CD8-positive, alpha-beta memory T cell (primary cell): Measurements from ENCODE around the gene PARP12. TPM values are rescaled to one million over a fixed set of nuclear protein-coding genes. Genes with fewer than 3 reads are reported as not detected.

Experiments
- CTCF ChIA-PET: fragments of 350-600 bp; sonication (Branson Sonifier 250); formaldehyde crosslinking; loops from one replicate; lab custom pipeline; 2021; ENCODE audit warnings: antibody characterized with exemption; lab: Charles Lee
- POLR2A ChIA-PET: fragments of 350-600 bp; sonication (Branson Sonifier 250); formaldehyde crosslinking; loops from one replicate; lab custom pipeline; 2021; ENCODE audit warnings: antibody characterized with exemption; lab: Charles Lee
- DNase-seq, 5 donors: peaks; one replicate each; pipeline versions ENCODE4 v3.0.0 to v3.0.0-alpha.2; 2020 to 2022; ENCODE audit warnings: mixed read lengths in 1 of 5
- H3K27ac ChIP-seq: one replicate; pipeline ENCODE4 v1.7.0; 2013; ENCODE audit warnings: low read depth, mild to moderate bottlenecking, low read length, moderate library complexity
- H3K27me3 ChIP-seq: 2 replicates; pipeline ENCODE4 v1.7.0; 2013; ENCODE audit warnings: low read length, mild to moderate bottlenecking; ENCODE audit not compliant: insufficient read depth, poor library complexity, severe bottlenecking
- H3K36me3 ChIP-seq: 2 replicates; pipeline ENCODE4 v1.7.0; 2013; ENCODE audit warnings: mild to moderate bottlenecking, low read length, moderate library complexity; ENCODE audit not compliant: insufficient read depth
- H3K4me1 ChIP-seq: 2 replicates; pipeline ENCODE4 v1.7.0; 2013; ENCODE audit warnings: mild to moderate bottlenecking, low read length, moderate library complexity; ENCODE audit not compliant: insufficient read depth
- H3K4me3 ChIP-seq: 2 replicates; pipeline ENCODE4 v1.7.0; 2013; ENCODE audit warnings: mild to moderate bottlenecking, low read length
- H3K9me3 ChIP-seq: 2 replicates; pipeline ENCODE4 v1.7.0; 2013; ENCODE audit warnings: mild to moderate bottlenecking, low read length
- H3K27ac Mint-ChIP-seq, 8 donors: one replicate each; pipeline ENCODE4 v1.8.0; 2020 to 2021; ENCODE audit warnings: mixed read lengths in 8 of 8, mild to moderate bottlenecking in 6 of 8, inconsistent platforms in 3 of 8, moderate library complexity in 3 of 8
- H3K27me3 Mint-ChIP-seq, 2 donors: one replicate each; pipeline ENCODE4 v1.8.0; 2020 to 2021; ENCODE audit warnings: mixed read lengths in 2 of 2, mild to moderate bottlenecking in 1 of 2, moderate library complexity in 1 of 2
- H3K36me3 Mint-ChIP-seq, 3 donors: one replicate each; pipeline ENCODE4 v1.8.0; 2020 to 2021; ENCODE audit warnings: mixed read lengths in 3 of 3, inconsistent platforms in 1 of 3, mild to moderate bottlenecking in 1 of 3
- H3K4me1 Mint-ChIP-seq, 3 donors: one replicate each; pipeline ENCODE4 v1.8.0; 2020 to 2021; ENCODE audit warnings: mixed read lengths in 3 of 3, inconsistent platforms in 1 of 3, mild to moderate bottlenecking in 1 of 3
- H3K4me3 Mint-ChIP-seq, 7 donors: one replicate each; pipeline ENCODE4 v1.8.0; 2020 to 2021; ENCODE audit warnings: mixed read lengths in 7 of 7, mild to moderate bottlenecking in 6 of 7, moderate library complexity in 4 of 7, inconsistent platforms in 2 of 7
- H3K9me3 Mint-ChIP-seq, 5 donors: one replicate each; pipeline ENCODE4 v1.8.0; 2020 to 2022; ENCODE audit warnings: mixed read lengths in 5 of 5, mild to moderate bottlenecking in 3 of 5, moderate library complexity in 2 of 5, inconsistent platforms in 1 of 5
- polyA plus RNA-seq: library from polyadenylated mRNA; unstranded; fragments of 300-500 nt; fragmentation: Illumina TruSeq; gene quantifications from one replicate; pipeline ENCODE4 v1.2.3, GENCODE V29; 2021
- total RNA-seq, 2 experiments: library from RNA; stranded (reverse); gene quantifications; one replicate each; pipeline ENCODE4 v1.2.3, GENCODE V29; 2021

Gene PARP12
- total and polyA plus RNA-seq, 3 experiments from 2014 or later, result 24.7 to 34.0 (median 27.9) TPM

- Mint-ChIP-seq H3K4me1 (no peaks in the 10 kb centered on the region), H3K9me3 (no peaks in the 10 kb centered on the region), H3K4me3 (no peak overlapping the region), H3K27ac (no peak overlapping the region), H3K36me3 (no peaks in the 10 kb centered on the region), H3K27me3 (peaks cover 0 to 2% of the 10 kb centered on the region in 2 donors)
- H3K4me3 ChIP-seq, result no peak overlapping the region
- H3K27ac ChIP-seq, result no peak overlapping the region
- no peak for DNase-seq
- H3K4me1 ChIP-seq, result no peaks in the 10 kb centered on the region
- no peaks in the 10 kb centered on the region for H3K36me3 ChIP-seq
- H3K27me3 ChIP-seq, result no peaks in the 10 kb centered on the region
- no peaks in the 10 kb centered on the region for H3K9me3 ChIP-seq
- ChIA-PET POLR2A (no interaction called here), CTCF (interaction anchor here (1.0 to 2.9 kb wide), 2 partner anchors 14 to 355 kb away, joined by 3 to 17 read pairs; no protein-coding TSS in a partner anchor)
Measured at GRCh38 chr7:140000666-140001268, 62.0 kb downstream of the PARP12 start.

DNA sequence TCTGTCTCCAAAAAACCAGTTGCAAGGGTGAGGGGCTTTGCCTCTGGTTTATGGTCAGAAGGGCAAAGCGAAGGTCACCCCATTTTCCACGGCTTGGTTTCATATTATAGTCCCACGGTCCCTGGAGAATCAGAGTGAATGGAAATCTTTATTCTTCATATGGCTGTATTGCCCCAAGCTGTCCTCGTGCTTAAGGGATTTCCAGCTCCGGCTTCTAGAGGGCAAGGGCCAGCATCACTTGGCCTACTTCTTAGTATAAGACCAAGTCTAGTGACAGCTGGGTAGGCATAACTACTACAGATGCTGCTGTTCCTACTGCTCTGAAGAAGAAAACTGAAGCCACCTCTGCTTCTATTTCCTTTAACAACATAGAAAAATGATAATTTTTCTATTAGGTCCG, 63.2 kb downstream of the PARP12 start:
- ChIA-PET POLR2A (interaction anchor here (0.7 kb wide), 1 partner anchor 147 kb away, joined by 3 read pairs; no protein-coding TSS in a partner anchor), CTCF (interaction anchor here (1.2 to 2.9 kb wide), 2 partner anchors 12 to 354 kb away, joined by 3 to 17 read pairs; no protein-coding TSS in a partner anchor)
- Histone ChIP-seq H3K4me3 (no peak overlapping the region), H3K36me3 (no peaks in the 10 kb centered on the region), H3K27ac (no peak overlapping the region), H3K4me1 (no peaks in the 10 kb centered on the region), H3K27me3 (no peaks in the 10 kb centered on the region), H3K9me3 (no peaks in the 10 kb centered on the region)
- H3K27me3 Mint-ChIP-seq, result peaks cover 0 to 2% of the 10 kb centered on the region in 2 donors
- H3K27ac Mint-ChIP-seq, result no peak overlapping the region
- H3K4me1 Mint-ChIP-seq, result no peaks in the 10 kb centered on the region
- H3K36me3 Mint-ChIP-seq, result no peaks in the 10 kb centered on the region
- no peaks in the 10 kb centered on the region for H3K9me3 Mint-ChIP-seq
- no peak overlapping the region for H3K4me3 Mint-ChIP-seq
- DNase-seq, result no peak

DNA sequence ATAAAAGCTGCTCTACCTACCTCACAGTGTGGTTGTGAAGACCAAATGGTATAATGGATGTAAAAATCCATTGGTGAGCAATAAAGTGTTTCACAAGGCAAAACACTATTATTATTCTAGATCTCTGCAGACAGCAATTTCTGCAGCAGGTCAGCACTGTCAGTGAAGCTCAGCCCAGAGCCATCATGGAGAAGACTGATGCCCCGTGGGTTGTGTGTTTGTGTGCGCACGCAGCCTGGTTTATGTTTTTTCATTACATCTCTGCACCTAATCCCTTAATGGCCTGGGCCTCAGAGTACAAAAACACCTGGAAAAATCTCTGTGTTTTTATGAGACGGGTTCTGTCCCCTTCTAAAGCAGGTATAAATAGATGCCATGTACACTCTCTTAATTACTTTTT, 64.2 kb downstream of the PARP12 start:
- H3K4me3 Mint-ChIP-seq, result no peak overlapping the region

GRCh38 chr7:139995017-139995915, 67.5 kb downstream of the PARP12 start:
- no peaks in the 10 kb centered on the region for H3K4me1 Mint-ChIP-seq
- H3K4me3 Mint-ChIP-seq, result no peak overlapping the region
- no peaks in the 10 kb centered on the region for H3K36me3 Mint-ChIP-seq
- Histone ChIP-seq H3K4me1 (no peaks in the 10 kb centered on the region), H3K27me3 (no peaks in the 10 kb centered on the region), H3K9me3 (no peaks in the 10 kb centered on the region), H3K27ac (no peak overlapping the region), H3K36me3 (no peaks in the 10 kb centered on the region), H3K4me3 (no peak overlapping the region)
- H3K9me3 Mint-ChIP-seq, result no peaks in the 10 kb centered on the region
- H3K27me3 Mint-ChIP-seq, result peaks cover 0 to 2% of the 10 kb centered on the region in 2 donors
- no peak overlapping the region for H3K27ac Mint-ChIP-seq
- no peak for DNase-seq
- ChIA-PET POLR2A (no interaction called here), CTCF (no interaction called here)

More for the DNA sequence above, 64.2 kb downstream of the PARP12 start:
- peaks cover 0 to 2% of the 10 kb centered on the region in 2 donors for H3K27me3 Mint-ChIP-seq
- ChIA-PET POLR2A (no interaction called here), CTCF (interaction anchor here (1.2 to 2.9 kb wide), 2 partner anchors 11 to 353 kb away, joined by 3 to 17 read pairs; no protein-coding TSS in a partner anchor)
- H3K4me1 ChIP-seq, result no peaks in the 10 kb centered on the region
- H3K36me3 Mint-ChIP-seq, result no peaks in the 10 kb centered on the region
- H3K27ac ChIP-seq, result no peak overlapping the region
- no peaks in the 10 kb centered on the region for H3K27me3 ChIP-seq
- no peaks in the 10 kb centered on the region for H3K4me1 Mint-ChIP-seq
- DNase-seq, result no peak
- no peaks in the 10 kb centered on the region for H3K9me3 ChIP-seq
- H3K36me3 ChIP-seq, result no peaks in the 10 kb centered on the region
- H3K4me3 ChIP-seq, result no peak overlapping the region
- H3K27ac Mint-ChIP-seq, result no peak overlapping the region
- no peaks in the 10 kb centered on the region for H3K9me3 Mint-ChIP-seq

GRCh38 chr7:139994356-139994755, 68.4 kb downstream of the PARP12 start:
- H3K4me3 Mint-ChIP-seq, result no peak overlapping the region
- CTCF ChIA-PET, result no interaction called here
- no peaks in the 10 kb centered on the region for H3K36me3 Mint-ChIP-seq
- Histone ChIP-seq H3K27me3 (no peaks in the 10 kb centered on the region), H3K4me1 (no peaks in the 10 kb centered on the region), H3K9me3 (no peaks in the 10 kb centered on the region), H3K4me3 (no peak overlapping the region), H3K36me3 (no peaks in the 10 kb centered on the region), H3K27ac (no peak overlapping the region)
- H3K4me1 Mint-ChIP-seq, result no peaks in the 10 kb centered on the region
- H3K27ac Mint-ChIP-seq, result no peak overlapping the region
- H3K9me3 Mint-ChIP-seq, result no peaks in the 10 kb centered on the region
- DNase-seq, result no peak
- POLR2A ChIA-PET, result no interaction called here
- no peaks in the 10 kb centered on the region for H3K27me3 Mint-ChIP-seq

DNA sequence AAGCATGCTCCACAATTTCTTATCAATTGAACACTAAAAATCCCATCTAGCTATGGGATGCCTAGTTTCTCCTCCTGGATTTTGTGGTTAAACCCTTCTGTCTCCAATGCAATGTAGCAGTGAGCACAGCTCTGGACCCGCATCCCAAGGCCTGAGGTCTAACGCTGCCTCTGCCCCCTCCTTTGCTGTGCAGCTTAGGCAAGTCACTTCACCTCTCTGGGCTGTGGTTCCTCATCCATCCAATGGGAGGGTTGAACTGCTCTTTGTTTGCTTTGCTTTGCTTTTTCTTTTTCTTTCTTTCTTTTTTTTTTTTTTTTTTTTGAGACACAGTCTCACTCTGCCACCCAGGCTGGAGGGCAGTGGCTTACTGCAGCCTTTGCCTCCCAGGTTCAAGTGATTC, 69.2 kb downstream of the PARP12 start:
- no peaks in the 10 kb centered on the region for H3K9me3 ChIP-seq
- H3K27ac ChIP-seq, result no peak overlapping the region
- Mint-ChIP-seq H3K36me3 (no peaks in the 10 kb centered on the region), H3K4me1 (no peaks in the 10 kb centered on the region), H3K4me3 (no peak overlapping the region), H3K27ac (no peak overlapping the region), H3K27me3 (no peaks in the 10 kb centered on the region), H3K9me3 (no peaks in the 10 kb centered on the region)
- H3K27me3 ChIP-seq, result no peaks in the 10 kb centered on the region
- POLR2A ChIA-PET, result no interaction called here
- CTCF ChIA-PET, result no interaction called here
- H3K4me3 ChIP-seq, result no peak overlapping the region
- no peaks in the 10 kb centered on the region for H3K4me1 ChIP-seq
- DNase-seq, result no peak
- no peaks in the 10 kb centered on the region for H3K36me3 ChIP-seq

GRCh38 chr7:139993169-139993568, 69.6 kb downstream of the PARP12 start:
- CTCF ChIA-PET, result no interaction called here
- H3K4me1 Mint-ChIP-seq, result no peaks in the 10 kb centered on the region

More at GRCh38 chr7:139993169-139993568, 69.6 kb downstream of the PARP12 start:
- Histone ChIP-seq H3K27ac (no peak overlapping the region), H3K36me3 (no peaks in the 10 kb centered on the region), H3K9me3 (no peaks in the 10 kb centered on the region), H3K4me3 (no peak overlapping the region), H3K4me1 (no peaks in the 10 kb centered on the region), H3K27me3 (no peaks in the 10 kb centered on the region)
- no peaks in the 10 kb centered on the region for H3K27me3 Mint-ChIP-seq
- no peaks in the 10 kb centered on the region for H3K36me3 Mint-ChIP-seq
- H3K4me3 Mint-ChIP-seq, result no peak overlapping the region
- POLR2A ChIA-PET, result no interaction called here
- no peak overlapping the region for H3K27ac Mint-ChIP-seq
- no peak for DNase-seq
- H3K9me3 Mint-ChIP-seq, result no peaks in the 10 kb centered on the region
